NCI-H2107 treated with DMSO at 0.1 percent for 48 hours (cell line): ENCODE results near the gene DZIP3.
"Not testable (repeated sequence)": the region's sequence is repeated elsewhere in the genome, so short reads cannot be mapped to it uniquely, and the experiment has no call there.

Source experiments
- DNase-seq: peaks from one replicate; lab custom pipeline; 2025; ENCODE audit not compliant: unreplicated experiment; lab: John Stamatoyannopoulos, UW

DZIP3 gene

DNA sequence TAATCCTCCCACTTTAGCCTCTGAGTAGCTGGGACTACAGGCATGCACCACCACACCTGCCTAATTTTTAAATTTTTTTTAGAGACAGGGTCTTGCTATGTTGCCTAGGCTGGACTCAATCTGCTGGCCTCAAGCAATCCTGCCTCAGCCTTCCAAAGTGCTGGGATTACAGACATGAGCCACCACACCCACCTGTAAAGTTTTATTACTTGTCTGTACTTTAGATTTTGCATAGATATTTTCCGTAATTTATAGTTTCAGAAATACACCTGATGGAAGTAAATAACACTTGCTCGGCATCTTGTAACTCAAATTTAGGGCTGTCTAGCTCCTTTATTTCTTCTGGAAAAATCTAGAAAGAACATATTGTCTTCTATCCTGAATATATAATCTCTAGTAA, 5.8 kb downstream of the DZIP3 start:
- no peak for DNase-seq

DNA sequence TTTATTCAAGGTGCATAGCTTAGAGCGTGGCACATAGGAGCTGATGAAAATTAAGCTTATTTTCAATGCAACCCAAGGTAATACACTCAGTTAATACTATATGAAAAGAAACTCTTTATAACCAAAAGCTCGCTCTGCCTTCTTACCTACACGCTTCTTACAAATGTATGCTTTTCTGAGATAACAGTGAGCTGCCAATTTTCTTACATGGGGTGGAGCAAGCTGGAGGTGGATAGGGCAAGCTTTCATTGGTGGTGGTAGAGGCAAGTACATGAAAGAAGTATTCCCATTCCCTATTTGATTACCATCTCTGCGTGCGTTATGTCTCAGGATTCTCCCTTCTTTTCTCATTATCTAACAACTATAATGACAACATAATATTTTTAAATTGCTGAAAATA, 8.9 kb downstream of the DZIP3 start:
- DNase-seq = no peak

DNA sequence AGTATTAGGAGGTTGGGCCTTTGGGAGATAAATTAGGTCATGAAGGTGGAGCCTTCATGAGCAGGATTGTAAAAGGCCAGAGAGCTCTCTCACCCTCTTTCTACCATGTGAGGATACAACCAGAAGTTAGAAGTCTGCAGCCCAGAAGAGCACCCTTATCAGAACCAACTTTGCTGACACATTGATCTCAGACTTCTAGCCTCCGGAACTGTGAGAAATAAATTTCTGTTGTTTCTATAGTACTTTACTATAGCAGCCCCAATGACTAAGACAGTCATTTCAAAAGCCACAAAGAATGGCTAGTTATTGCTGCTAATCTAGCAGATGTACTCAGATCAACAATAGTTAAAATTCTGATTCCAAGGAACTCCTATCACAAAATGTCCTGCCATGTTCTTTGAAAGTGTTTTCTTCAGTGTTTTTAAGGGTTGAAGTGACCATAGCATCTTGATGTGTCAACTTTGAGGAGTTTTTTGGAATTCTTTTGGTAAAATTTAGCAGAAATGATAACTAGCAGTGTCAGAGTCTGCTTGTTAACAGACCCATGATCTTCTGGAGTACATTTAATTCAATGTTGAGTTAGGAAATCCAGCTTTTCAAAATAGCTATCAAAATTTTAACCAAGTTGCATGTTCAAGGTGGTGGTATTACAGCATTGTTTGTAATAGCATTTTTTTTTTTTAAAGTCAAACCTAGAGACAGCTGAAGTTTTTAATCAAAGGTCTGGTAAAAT, 10.3 kb downstream of the DZIP3 start:
- no peak for DNase-seq

DNA sequence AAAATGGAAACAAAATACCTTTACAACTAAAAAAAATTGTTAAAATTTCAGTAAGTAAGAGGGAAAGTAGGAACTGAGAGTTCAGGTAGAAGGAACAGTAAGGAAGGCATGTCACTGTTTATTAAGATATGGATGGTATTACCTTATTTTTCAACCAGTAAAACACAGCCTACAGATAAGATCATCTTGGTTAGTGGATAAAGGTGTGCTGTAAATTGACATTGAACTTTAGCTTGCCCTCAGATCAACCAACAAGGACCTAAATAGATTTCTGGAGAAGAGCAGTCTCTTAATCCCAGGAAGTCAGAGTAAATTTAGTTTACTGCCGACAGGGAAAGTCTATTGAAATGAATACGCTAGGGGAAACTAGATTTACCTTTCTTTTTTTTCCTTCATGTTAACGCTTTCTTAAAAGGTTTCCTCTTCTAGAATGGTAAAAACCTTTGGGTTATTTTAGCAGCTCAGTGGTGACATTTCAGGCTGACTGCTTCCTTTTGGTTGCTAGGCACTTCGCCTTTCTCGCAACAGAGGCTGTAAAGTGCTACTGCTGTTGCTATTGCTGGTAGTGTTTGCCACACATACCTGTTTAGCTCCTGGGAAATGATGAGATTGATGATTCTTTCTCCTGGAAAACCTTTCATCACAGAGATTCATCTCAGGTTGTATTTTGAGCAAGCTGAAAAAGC, 12.9 kb downstream of the DZIP3 start:
- DNase-seq = no peak

DNA sequence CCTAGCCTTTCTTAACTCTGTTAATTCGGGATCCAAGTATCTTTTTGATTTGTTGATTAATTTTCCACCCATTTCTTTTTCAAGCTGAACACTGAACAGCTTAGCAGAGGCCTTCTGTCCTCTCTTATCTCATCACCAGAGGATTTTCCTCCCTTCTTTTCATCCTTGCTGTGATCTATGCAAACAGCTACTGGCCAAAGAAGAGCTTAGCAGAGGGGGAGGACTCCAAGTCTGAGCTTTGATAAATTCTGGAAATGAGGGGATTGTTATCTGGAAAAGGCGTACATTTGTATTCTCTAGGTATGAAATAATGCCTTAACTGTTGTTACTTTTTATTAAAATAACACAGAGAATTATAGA, 13.4 kb downstream of the DZIP3 start:
- no peak for DNase-seq

DNA sequence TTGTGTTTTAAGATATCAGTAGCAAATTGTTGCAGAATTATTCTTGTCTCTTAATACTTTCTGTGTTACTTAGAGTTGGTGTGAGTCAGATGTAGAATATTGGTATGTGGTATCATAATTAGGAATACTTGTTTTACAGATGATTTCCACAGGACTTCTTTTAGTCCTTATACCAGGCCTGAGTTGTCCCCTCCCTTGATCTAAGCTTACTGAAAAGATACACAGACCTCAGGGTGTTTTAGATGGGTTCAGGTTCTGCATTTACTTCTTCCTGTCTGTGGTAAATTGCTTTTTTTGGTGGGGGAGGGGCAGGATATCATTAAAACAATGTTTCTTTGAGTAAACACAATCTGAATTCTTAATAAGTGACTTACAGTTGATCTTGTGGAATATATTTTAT, 14.2 kb downstream of the DZIP3 start:
- DNase-seq = no peak

DNA sequence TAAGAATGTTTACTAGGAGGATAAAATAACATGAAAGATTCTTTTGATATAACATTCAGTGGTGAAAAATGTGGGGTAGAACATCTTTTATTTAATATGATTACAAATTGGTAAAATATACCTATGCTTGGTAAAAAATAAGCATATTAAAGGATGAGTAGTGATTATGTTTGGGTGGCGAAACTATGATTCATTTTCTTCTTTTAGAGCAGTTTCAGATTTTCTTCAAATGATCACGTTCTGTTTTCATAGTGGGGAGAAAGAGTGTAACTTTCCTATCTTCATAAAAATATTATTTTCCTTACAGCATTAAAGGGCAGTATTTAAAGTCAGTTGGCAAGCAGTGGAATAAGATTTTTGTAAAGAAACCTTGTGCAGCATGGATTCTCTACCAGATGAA, 15.5 kb downstream of the DZIP3 start:
- DNase-seq = no peak

DNA sequence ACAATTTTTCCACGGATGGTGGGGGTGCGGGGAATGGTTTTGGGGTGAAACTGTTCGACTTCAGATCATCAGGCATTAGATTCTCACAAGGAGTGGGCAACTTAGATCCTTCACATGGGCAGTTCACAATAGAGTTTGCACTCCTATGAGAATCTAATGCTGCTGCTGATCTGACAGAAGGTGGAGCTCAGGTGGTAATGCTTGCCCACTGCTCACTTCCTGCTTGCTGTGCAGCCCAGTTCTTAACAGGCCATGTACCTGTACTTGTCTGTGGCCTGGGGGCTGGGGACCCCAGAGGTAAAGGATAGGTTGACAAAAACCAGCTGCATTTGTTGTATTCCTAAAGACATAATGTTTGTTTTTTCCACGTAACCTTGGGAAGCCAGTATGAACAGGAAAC, 16.0 kb downstream of the DZIP3 start:
- DNase-seq = no peak

DNA sequence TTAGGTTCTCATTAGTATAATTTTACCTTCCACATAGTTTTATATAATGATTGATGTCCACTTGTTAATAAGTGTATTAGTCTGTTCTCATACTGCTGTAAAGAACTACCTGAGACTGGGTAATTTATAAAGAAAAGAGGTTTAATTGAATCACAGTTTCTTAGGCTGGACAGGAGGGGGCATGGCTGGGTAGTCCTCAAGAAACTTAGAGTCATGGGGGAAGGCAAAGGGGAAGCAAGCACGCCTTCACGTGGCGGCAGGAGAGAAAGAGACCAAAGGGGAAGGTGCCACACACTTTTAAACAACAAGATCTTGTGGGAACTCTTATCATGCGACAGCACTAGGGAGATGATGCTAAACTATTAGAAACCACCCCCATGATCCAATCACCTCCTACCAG, 19.2 kb downstream of the DZIP3 start:
- DNase-seq = no peak

DNA sequence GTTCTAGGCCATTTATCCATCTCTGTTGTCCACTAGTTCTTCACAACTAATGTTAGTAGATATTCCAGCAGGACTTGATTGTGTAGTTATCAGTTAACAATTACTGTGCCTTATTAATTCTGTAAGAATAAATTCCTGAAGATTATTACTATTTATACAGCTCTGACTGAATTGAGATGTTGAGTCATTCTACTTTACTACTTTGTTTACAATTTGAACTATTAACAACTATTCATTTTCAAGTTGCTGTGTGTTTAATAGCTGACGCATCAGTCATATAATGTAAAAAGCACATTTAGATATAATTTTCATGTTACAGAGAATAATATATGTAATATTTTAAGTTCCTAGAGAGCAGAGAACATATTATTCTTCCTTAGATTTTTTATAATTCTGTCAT, 21.1 kb downstream of the DZIP3 start:
- DNase-seq = no peak

DNA sequence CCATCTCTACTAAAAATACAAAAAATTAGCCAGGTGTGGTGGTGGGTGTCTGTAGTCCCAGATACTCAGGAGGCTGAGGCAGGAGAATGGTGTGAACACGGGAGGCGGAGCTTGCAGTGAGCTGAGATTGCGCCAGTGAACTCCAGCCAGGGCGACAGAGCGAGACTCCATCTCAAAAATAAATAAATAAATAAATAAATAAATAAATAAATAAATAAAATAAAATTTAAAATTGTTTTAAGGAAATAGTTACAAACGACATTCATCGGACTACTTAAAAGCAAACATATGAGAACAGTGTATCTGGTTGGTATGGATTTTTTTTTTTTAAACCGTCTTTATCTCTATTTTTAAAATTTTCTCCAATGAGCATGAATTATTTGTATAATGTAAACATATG, 26.6 kb downstream of the DZIP3 start:
- not testable (repeated sequence) for DNase-seq

DNA sequence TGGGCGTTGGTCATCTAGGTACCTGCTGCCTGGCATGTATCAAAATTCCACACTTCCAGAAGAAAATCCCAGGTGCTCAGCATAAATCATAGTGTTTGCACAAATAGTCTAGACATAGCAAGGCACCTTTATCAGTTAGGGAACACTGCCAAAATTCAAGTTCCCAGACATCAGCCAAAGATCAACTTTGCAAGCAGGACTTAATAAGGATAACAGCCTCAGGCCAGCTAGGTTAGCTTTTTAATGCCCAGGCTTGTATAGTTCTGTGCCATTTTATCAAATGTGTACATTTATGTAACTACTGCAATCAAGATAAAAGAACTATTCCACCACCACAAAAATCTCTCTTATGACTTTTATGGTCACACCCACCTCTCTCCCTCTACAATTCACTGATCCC, 30.7 kb downstream of the DZIP3 start:
- no peak for DNase-seq

DNA sequence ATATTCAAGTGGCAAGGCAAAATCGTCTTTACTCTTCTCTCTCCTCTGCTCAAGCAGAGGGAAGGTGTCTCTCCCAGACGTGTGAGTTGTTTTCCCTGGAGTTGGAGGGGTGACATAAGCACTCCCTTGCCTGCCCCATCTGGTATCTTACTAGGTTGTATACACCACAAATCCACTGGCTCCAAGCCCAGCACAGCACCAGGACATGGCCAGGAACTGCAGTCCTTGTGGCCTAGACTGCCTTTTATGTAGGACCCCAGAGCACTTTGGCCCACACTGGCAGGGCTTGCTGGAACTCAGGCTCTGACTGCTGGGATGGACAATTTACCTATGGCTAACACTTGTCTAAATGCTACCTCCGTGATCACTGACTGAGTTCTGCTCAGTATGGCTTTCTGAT, 34.0 kb downstream of the DZIP3 start:
- DNase-seq = no peak

DNA sequence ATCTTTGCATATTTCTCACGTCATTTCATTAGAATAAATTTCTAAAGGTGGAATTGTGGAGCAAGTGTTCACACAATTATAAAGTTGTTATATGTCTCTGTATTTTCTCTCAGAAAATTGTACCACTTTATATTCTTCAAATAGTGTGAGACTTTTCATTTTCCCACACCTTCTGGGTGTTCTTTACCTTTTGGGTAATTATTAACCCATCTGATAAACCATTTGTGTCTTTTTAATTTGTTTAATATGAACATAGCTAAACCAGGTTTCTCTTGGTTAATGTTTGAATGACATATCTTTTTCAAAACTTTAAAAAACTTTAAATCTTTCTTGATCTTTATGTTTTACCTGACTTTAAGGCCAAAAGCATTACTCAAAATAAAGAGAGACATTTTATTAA, 40.5 kb downstream of the DZIP3 start:
- no peak for DNase-seq

DNA sequence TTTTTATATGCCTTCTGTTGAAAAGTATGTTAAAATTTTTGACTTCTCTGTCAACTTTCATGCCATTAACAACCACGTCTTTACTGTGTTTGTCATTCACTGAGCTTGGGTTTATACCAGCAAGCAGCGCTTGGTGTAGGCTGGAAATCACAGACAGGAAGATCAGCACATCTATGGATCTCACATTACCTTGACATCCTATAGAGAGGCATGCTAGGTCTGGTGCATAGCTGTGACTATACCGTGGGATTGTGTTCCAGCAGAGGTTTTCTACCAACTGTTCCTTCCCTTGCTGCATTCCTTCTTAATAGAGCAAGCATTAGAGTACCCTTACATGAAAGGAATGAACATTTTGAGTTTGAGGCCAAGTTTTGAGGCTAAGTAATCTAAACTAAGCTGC, 53.0 kb downstream of the DZIP3 start:
- DNase-seq = no peak

DNA sequence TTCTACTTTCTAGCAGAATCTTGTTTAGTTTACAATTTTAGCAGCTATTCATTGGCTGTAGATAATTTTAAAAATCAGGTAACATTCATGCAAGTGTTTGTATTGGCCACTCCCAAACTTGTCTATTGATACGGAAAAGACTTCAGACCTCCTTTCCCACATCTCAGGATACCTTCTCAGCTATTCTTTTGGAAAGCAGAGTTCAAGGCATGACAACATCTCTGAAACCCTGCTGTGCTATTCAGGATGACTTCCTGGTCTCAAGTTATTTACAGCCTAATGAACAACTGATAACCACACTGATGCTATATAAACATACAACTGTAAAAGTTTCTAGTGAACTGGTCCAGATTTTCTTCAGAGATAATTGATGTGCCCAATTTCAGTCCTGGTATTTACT, 55.8 kb downstream of the DZIP3 start:
- no peak for DNase-seq

DNA sequence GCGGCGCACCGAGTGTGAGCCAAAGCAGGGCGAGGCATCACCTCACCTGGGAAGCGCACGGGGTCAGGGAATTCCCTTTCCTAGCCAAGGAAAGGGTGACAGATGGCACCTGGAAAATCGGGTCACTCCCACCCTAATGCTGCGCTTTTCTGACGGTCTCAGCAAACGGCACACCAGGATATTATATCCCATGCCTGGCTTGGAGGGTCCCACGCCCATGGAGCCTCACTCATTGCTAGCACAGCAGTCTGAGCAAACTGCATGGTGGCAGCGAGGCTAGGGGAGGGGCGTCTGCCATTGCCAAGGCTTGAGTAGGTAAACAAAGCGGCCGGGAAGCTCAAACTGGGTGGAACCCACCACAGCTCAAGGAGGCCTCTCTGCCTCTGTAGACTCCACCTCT, 66.1 kb downstream of the DZIP3 start:
- DNase-seq = not testable (repeated sequence)

DNA sequence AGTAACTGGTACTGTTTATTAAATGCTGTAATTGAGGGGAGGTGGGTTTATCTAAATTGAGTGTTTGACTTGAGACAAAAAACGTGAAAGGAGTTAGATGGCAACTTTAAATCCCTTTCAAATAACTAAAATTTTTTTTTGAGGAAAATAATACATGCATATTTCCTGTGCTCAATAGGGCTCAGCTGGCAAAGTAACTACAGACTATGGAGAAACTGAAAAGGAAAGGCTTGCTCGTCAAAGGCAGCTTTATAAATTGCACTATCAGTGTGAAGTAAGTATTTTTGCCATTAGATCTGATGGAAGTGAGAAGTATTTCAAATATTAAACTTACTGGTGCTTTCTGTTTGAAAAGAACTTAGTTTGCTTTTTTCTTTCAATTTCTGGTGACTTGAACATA, 72.2 kb downstream of the DZIP3 start:
- no peak for DNase-seq

DNA sequence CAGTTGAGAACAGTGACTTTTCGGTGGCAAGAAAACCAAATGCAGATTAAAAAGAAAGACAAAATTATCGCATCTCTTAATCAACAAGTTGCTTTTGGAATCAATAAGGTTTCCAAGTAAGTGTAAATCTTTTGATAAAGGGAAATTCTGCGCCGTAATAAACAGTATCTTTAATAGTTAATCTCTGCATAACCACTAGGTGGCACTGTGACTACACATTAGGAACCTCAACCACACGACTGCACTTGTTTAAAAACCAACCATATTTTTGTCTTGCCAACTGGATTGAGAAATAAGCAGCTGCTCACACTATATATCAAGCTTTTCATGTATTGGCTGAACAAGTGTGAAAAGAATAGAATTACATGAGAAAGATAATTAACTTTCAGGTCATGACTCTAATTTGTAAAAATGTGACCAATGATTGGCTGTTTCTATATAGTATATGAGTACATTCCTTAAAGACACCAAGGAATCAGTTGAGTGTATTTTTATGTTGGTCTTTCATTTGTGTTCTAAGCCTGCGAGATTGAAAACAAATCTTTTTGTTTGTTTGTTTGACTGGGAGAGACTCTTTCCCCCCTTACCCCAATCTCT, 72.7 kb downstream of the DZIP3 start:
- DNase-seq = peak; percentile 79

DNA sequence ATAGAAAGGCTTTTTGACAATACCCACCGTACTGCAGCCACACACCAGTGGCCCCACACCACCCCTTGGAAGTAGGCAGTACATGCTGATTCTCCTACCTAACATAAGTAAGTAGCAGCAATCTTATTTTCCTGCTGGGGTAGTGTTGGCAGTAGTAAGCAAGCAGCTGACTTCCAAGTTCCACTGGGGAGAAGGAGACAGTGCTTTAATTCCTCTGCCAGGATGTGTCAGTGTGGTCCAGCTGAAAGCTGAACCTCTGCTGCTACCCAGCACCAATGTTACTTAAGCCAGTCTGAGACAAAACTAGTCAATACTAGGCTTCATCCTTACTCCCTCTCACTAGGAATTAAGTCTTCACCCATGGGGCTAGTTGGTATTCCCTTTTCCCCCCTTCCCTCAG, 74.7 kb downstream of the DZIP3 start:
- DNase-seq = no peak

DNA sequence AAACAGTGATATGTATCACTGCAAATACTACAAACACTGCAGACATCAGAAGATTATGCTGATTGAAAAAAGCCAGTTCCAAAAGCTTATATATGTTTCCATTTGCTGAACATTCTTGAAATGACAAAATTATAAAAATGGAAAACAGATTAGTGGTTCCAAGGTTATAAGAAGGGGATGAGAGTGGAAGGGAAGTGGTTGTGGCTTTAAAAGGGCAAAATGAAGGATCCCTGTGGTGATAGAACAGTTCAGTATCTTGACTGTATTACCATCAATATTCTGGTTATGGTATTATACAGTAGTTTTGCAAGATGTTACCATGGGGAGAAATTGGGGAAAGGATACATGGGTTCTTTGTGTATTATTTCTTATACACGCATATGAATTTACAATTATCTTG, 77.8 kb downstream of the DZIP3 start:
- no peak for DNase-seq

DNA sequence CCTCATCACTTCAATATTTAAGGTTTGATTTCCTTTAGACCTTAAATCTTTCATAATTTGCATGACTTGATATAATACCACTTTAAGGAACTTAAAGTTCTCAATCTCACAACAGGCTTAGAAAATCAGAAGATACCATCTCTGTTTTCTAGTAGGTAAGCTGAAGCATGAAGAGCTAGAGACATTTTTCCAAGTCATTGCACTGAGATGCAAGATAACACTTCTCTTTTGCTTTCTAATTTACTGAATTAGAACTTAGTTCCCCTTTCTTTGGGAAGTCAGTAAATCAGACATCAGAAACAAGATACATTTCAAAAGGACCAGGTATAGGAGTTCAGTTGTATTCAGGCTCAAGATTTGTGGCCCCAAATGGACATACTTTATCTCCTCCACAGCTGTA, 79.7 kb downstream of the DZIP3 start:
- DNase-seq = no peak

DNA sequence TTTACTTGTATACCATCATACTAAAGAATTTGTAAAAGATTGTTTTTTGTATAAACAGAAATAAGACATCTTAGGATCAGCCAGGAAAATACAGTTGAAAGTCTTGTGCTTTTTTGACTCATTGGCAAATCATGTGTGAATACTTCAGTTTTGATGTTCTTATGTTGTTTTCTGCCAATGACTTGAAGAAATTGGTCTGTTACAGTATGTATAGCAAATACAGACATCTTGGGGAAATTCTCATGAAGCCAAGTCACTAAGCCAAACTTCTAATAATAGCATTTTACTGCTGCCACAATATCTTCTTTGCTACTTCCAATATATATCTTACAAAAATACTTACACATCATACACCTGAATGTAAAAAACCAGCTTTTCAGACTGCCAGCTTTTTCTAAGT, 83.2 kb downstream of the DZIP3 start:
- no peak for DNase-seq
